ENCODE data around the gene HSPG2. TPM values are rescaled to one million over a fixed set of nuclear protein-coding genes. Genes with fewer than 3 reads are reported as not detected.

HSPG2 gene
- total and polyA plus RNA-seq, 2 of the 13 experiments (the other 11 are each of a cell fraction or from before 2014, with no cell fraction given), result 9.1 to 13.1 TPM

DNA sequence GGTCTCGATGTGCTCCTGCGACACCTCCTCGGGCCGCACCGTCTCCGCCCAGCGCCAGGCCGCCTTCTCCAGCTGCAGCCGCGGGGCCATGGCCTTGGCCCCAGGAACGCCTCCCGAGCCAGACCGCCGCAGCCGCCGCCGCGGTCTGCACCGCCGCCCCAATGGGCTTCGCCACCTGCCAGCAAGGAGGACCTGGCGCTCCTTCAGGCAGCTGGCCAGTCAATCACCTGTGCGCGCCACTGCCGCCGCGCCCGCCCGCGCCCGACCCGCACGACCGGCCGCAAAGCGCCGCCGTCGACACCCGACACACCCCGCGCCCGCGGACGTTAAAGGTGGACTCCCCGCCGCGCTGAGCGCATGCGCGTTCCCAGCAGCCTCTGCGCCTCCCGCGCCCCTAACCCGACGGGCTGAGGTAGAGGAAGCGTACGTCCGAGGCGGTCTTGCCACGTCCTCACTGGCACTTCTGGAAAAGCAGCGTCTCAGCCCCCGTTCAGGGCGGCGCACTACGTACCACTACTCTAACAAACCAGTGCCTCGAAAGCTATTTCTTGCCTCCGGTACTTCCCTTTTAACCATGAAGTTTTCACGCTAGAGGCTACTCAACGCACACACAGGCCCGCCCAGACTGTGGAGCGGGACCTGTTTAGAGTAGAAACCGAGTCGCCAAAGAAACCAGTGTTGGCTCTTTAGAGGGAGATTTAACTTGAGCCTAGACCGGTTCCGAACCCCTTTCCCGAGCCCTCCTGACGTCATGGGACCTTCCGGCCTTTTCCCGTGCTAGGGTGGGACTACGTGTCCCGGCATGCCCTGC lies 154.0 kb downstream of the HSPG2 start, which contains the start of gene USP48 (continued):
- TF ChIP-seq ZNF18 (CRISPR knock-in tag; IDR thresholded peaks at IDR 0.05; ENCODE audit: insufficient replicate concordance), result peak; percentile 68
- peak; percentile 89; the same call in 1 of the 2 replicates for TF ChIP-seq MIER3 (CRISPR knock-in tag; IDR thresholded peaks at IDR 0.05; ENCODE audit: borderline replicate concordance)
- peak; percentile 94; the same call in 1 of the 2 replicates for TF ChIP-seq ZNF558 (CRISPR knock-in tag; IDR thresholded peaks at IDR 0.05; ENCODE audit: borderline replicate concordance)
- TF ChIP-seq AHDC1 (CRISPR knock-in tag; IDR thresholded peaks at IDR 0.05; ENCODE audit: borderline replicate concordance), result 0 out of 2 replicates have a peak, but pooled peaks have one; percentile 6
- peak; percentile 99 for TF ChIP-seq ZNF776 (CRISPR knock-in tag; IDR thresholded peaks at IDR 0.05)
- peak; percentile 78 for TF ChIP-seq SRSF1 (optimal IDR thresholded peaks at IDR 0.05; ENCODE audit: low read depth, low read length)
- no peak for TF ChIP-seq LCORL (IDR thresholded peaks at IDR 0.05)
- no peak; the same call in 1 of the 2 replicates for TF ChIP-seq LCORL (CRISPR knock-in tag; IDR thresholded peaks at IDR 0.05)
- TF ChIP-seq NBN (conservative IDR thresholded peaks at IDR 0.05), result no peak
- TF ChIP-seq NCOR1 (IDR thresholded peaks at IDR 0.05; ENCODE audit: borderline replicate concordance, low read length), result peak; percentile 30; the same call in 1 of the 2 replicates
- 0 out of 2 replicates have a peak, but pooled peaks have one; percentile 31 for TF ChIP-seq NRL (CRISPR knock-in tag; IDR thresholded peaks at IDR 0.05; ENCODE audit: borderline replicate concordance)
- no peak; the same call in 1 of the 2 replicates for TF ChIP-seq ZBTB20 (CRISPR knock-in tag; IDR thresholded peaks at IDR 0.05; ENCODE audit: borderline replicate concordance, low read depth)
- TF ChIP-seq ZNF782 (CRISPR knock-in tag; IDR thresholded peaks at IDR 0.05; ENCODE audit: borderline replicate concordance), result no peak
- 0 out of 2 replicates have a peak, but pooled peaks have one; percentile 33 for TF ChIP-seq DDIT3 (CRISPR knock-in tag; IDR thresholded peaks at IDR 0.05)
- TF ChIP-seq JARID2 (CRISPR knock-in tag; IDR thresholded peaks at IDR 0.05; ENCODE audit: insufficient replicate concordance), result peak; percentile 18
- peak; percentile 92 for TF ChIP-seq HNRNPLL (IDR thresholded peaks at IDR 0.05; ENCODE audit: low read depth, low read length, poor library complexity, severe bottlenecking)
- TF ChIP-seq ZNF878 (CRISPR knock-in tag; IDR thresholded peaks at IDR 0.05), result no peak
- TF ChIP-seq, protein P1, sequence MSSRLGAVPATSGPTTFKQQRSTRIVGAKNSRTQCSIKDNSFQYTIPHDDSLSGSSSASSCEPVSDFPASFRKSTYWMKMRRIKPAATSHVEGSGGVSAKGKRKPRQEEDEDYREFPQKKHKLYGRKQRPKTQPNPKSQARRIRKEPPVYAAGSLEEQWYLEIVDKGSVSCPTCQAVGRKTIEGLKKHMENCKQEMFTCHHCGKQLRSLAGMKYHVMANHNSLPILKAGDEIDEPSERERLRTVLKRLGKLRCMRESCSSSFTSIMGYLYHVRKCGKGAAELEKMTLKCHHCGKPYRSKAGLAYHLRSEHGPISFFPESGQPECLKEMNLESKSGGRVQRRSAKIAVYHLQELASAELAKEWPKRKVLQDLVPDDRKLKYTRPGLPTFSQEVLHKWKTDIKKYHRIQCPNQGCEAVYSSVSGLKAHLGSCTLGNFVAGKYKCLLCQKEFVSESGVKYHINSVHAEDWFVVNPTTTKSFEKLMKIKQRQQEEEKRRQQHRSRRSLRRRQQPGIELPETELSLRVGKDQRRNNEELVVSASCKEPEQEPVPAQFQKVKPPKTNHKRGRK (CRISPR knock-in tag; IDR thresholded peaks at IDR 0.05), result no peak
